NB4 (cell line): ENCODE data around the gene H19.

Source experiments
- CTCF ChIP-seq: IDR thresholded peaks from one replicate; pipeline ENCODE4 v1.5.1; 2012; ENCODE audit warnings: low read depth, low read length
- MAX ChIP-seq: IDR thresholded peaks from 2 replicates; pipeline ENCODE4 v1.6.1; 2011; ENCODE audit warnings: low read depth, low read length

- TF ChIP-seq CTCF (no peak), MAX (no peak)
Observed at GRCh38 chr11:1998861-1999260, 1.2 kb upstream of the H19 start.
